K562 (cell line): ENCODE data around the gene HMCN2. TPM values are rescaled to one million over a fixed set of nuclear protein-coding genes. Genes with fewer than 3 reads are reported as not detected.
A peak's percentile ranks its signal among the peaks of the same experiment; 100 is the strongest.

Experiments
- ATAC-seq: fragments of 200-7000 bp; cut with Tn5 transposase; 3 replicates; pipeline ENCODE4 v1.9.1; 2020; ENCODE audit warnings: moderate library complexity
- BruUV-seq: library from RNA; stranded (reverse); fragments of 400-500 nt; replicated peaks from 2 replicates; lab custom pipeline; 2021; lab: Mats Ljungman, UMichigan
- CTCF ChIA-PET: fragments of 300-600 bp; formaldehyde crosslinking; extraction: SDS; loops from one replicate; lab custom pipeline; 2021; ENCODE audit warnings: low intra/inter-chr PET ratio; lab: Yijun Ruan, JAX
- POLR2A ChIA-PET: fragments of 300-600, 350-650 bp; sonication (Branson Sonifier 250); formaldehyde crosslinking; extraction: SDS; loops from one replicate; lab custom pipeline; 2021; ENCODE audit warnings: antibody characterized with exemption, inconsistent platforms; lab: Yijun Ruan, JAX
- DNase-seq, 4 experiments: peaks; one replicate each; pipeline versions ENCODE4 v3.0.0 to v3.0.0-alpha.2; 2011 to 2018; ENCODE audit warnings: low spot score in 3 of 4, mixed read lengths in 3 of 4; ENCODE audit errors: extremely low read depth in 1 of 4
- FAIRE-seq: peaks from 2 replicates; lab custom pipeline; 2011; peaks lifted over from hg19 to GRCh38; lab: Jason Lieb, UNC
- H2AFZ ChIP-seq: 2 replicates; pipeline ENCODE4 v1.6.0; 2011; ENCODE audit warnings: low read depth, low read length, control low read depth, inconsistent platforms
- H3K27ac ChIP-seq: fragments of 200-600 bp; 3 replicates; pipeline ENCODE4 v1.8.0; 2011; ENCODE audit warnings: low read depth, mild to moderate bottlenecking, control low read depth, inconsistent platforms, low read length, moderate library complexity, mixed read lengths; ENCODE audit errors: extremely low read depth
- H3K27me3 ChIP-seq, 2 experiments: fragments of 300-600 bp in 1 of 2; 2 replicates in 1 of 2; 3 replicates in 1 of 2; pipeline versions ENCODE4 v1.6.0 to v1.8.0; 2011; ENCODE audit warnings: inconsistent platforms in 2 of 2, low read length in 2 of 2, mild to moderate bottlenecking in 1 of 2, mixed read lengths in 1 of 2, moderate library complexity in 1 of 2; ENCODE audit not compliant: control insufficient read depth in 2 of 2, insufficient read depth in 2 of 2
- H3K36me3 ChIP-seq: fragments of 300-600 bp; 3 replicates; pipeline ENCODE4 v1.8.0; 2011; ENCODE audit warnings: mild to moderate bottlenecking, low read length, inconsistent platforms; ENCODE audit not compliant: control insufficient read depth, insufficient read depth
- H3K4me1 ChIP-seq, 2 experiments: fragments of 200-600 bp in 1 of 2; replicated peaks in 1 of 2; 2 replicates in 1 of 2; 3 replicates in 1 of 2; pipeline versions ENCODE4 v1.5.1 to v1.8.0; 2011; ENCODE audit warnings: inconsistent platforms in 2 of 2, low read length in 2 of 2, mild to moderate bottlenecking in 1 of 2, mixed read lengths in 1 of 2, moderate library complexity in 1 of 2; ENCODE audit not compliant: control insufficient read depth in 2 of 2, insufficient read depth in 2 of 2
- H3K4me2 ChIP-seq: 2 replicates; pipeline ENCODE4 v1.6.1; 2011; ENCODE audit warnings: low read length, control low read depth, inconsistent platforms, mixed read lengths; ENCODE audit not compliant: insufficient read depth
- H3K4me3 ChIP-seq: fragments of 200-600 bp; sonication (generic), shearing (Covaris generic); 2 replicates; pipeline ENCODE4 v1.5.1; 2016; ENCODE audit warnings: control low read depth, inconsistent platforms
- H3K79me2 ChIP-seq: fragments of 200-600 bp; 3 replicates; pipeline ENCODE4 v1.8.0; 2011; ENCODE audit warnings: low read length, inconsistent platforms; ENCODE audit not compliant: control insufficient read depth, insufficient read depth
- H3K9ac ChIP-seq, 2 experiments: 2 replicates each; pipeline versions ENCODE4 v1.6.0 to v1.6.1; 2011; ENCODE audit warnings: low read depth in 2 of 2, low read length in 2 of 2, control low read depth in 1 of 2, inconsistent platforms in 1 of 2, mild to moderate bottlenecking in 1 of 2, mixed read lengths in 1 of 2; ENCODE audit not compliant: insufficient read depth in 1 of 2
- H3K9me1 ChIP-seq: one replicate; pipeline ENCODE4 v1.6.0; 2011; ENCODE audit warnings: inconsistent platforms, mild to moderate bottlenecking, low read length, moderate library complexity; ENCODE audit not compliant: control insufficient read depth, insufficient read depth
- H3K9me3 ChIP-seq: replicated peaks from 2 replicates; pipeline ENCODE4 v1.5.1; 2011; ENCODE audit warnings: low read depth, low read length, inconsistent platforms; ENCODE audit not compliant: control insufficient read depth, insufficient read depth
- H4K20me1 ChIP-seq: replicated peaks from 2 replicates; pipeline ENCODE4 v1.6.1; 2011; ENCODE audit warnings: low read length, inconsistent platforms, mixed read lengths; ENCODE audit not compliant: control insufficient read depth, insufficient read depth
- HES1 ChIP-seq: fragments of 450-650 bp; IDR thresholded peaks from 2 replicates; pipeline ENCODE4 v1.6.1; 2016; ENCODE audit warnings: low read depth, mild to moderate bottlenecking, moderate library complexity
- SIN3A ChIP-seq, 2 experiments: fragments of 150-350 bp in 1 of 2; IDR thresholded peaks; 2 replicates each; pipeline ENCODE4 v1.6.1; 2011 to 2016; ENCODE audit warnings: borderline replicate concordance in 2 of 2, low read depth in 2 of 2, low read length in 2 of 2, mild to moderate bottlenecking in 2 of 2, moderate library complexity in 2 of 2; ENCODE audit not compliant: control insufficient read depth in 1 of 2
- USF1 ChIP-seq: sonication (generic); formaldehyde crosslinking; IDR thresholded peaks from 2 replicates; pipeline ENCODE4 v1.9.0; 2022; ENCODE audit warnings: mild to moderate bottlenecking, missing genetic modification reagents
- ZKSCAN1 ChIP-seq: fragments of 150-350 bp; IDR thresholded peaks from 2 replicates; pipeline ENCODE4 v1.6.1; 2016; ENCODE audit warnings: low read depth, low read length
- WGBS: fragments of 100-300 bp; shearing (Covaris generic); methylation state at CpG from one replicate; pipeline ENCODE4 v1.1.6; 2016; ENCODE audit warnings: low coverage, mixed read lengths; ENCODE audit not compliant: insufficient coverage; ENCODE audit errors: missing lambda C conversion rate; 5-methylcytosine and 5-hydroxymethylcytosine counted together
- in situ Hi-C: fragments of 300-500 bp; cut with MboI; formaldehyde crosslinking; loops from 4 replicates; pipeline ENCODE4 v1.15.0; 2018; ENCODE audit warnings: inconsistent platforms, mixed read lengths
- intact Hi-C: fragments of 100-400 bp; cut with micrococcal nuclease; formaldehyde crosslinking; loops from 2 replicates; pipeline ENCODE4 v1.14.2; 2022
- polyA plus RNA-seq, 8 experiments: library from polyadenylated mRNA; depleted of rRNA in 4 of 8; stranded (reverse) in 5 of 8; unstranded in 3 of 8; fragments of >200 nt; fragmentation: Nextera tagmentation in 2 of 8; fragmentation: Illumina TruSeq in 1 of 8; extraction: Ambion mirVana in 2 of 8; extraction: Trizol in 1 of 8; gene quantifications; 2 replicates each; pipeline versions ENCODE4 v1.2.1 to v1.2.3, GENCODE V29; 2011 to 2014; ENCODE audit warnings: inconsistent platforms in 1 of 8, missing spikeins in 1 of 8
- total RNA-seq, 7 experiments: library from RNA; depleted of rRNA in 6 of 7; stranded (reverse); fragments of >200 nt in 6 of 7; fragmentation: Illumina TruSeq in 2 of 7; extraction: Trizol in 2 of 7; gene quantifications; 2 replicates each; pipeline versions ENCODE4 v1.2.1 to v1.2.3, GENCODE V29; 2011 to 2021; ENCODE audit warnings: low replicate concordance in 1 of 7

Gene HMCN2
- total and polyA plus RNA-seq, 9 of the 15 experiments (the other 6 are each of a cell fraction or from before 2014, with no cell fraction given): 0.01 TPM; not detected in 8

- POLR2A ChIA-PET: interaction anchor here (1.0 kb wide), 1 partner anchor 9 kb away, joined by 5 read pairs; no protein-coding TSS in a partner anchor
- CTCF ChIA-PET: no interaction called here
These were observed 66.9 kb downstream of the HMCN2 start for GRCh38 chr9:130332384-130332926.

GRCh38 chr9:130333041-130333711 lies 67.6 kb downstream of the HMCN2 start:
- no peak overlapping the region for H3K4me2 ChIP-seq
- no peak overlapping the region for H3K27ac ChIP-seq
- no peaks in the 10 kb centered on the region for H3K79me2 ChIP-seq
- no TSS peak for BruUV-seq
- peaks cover 33 to 60% of the 10 kb centered on the region in 2 experiments for H3K27me3 ChIP-seq
- TF ChIP-seq HES1 (no peak), USF1 (CRISPR knock-in tag) (peak; percentile 13; the same call in 1 of the 2 replicates)
- FAIRE-seq: no peak
- H3K9me3 ChIP-seq: no peaks in the 10 kb centered on the region
- no peak for ATAC-seq
- H4K20me1 ChIP-seq: peaks cover 13% of the 10 kb centered on the region
- H2AFZ ChIP-seq: no peak overlapping the region
- intact Hi-C loops: no loop called here
- 2% methylated on average over 18 of the region's 19 CpGs for WGBS
- DNase-seq: no peak
- H3K9ac ChIP-seq: no peak overlapping the region; a peak in 1 of 4 replicates
- CTCF ChIA-PET: no interaction called here
- in situ Hi-C loops: loop anchor here (25.0 kb wide), 1 partner anchor 671 kb away; the partner anchor contains the start of gene PRRX2
- POLR2A ChIA-PET: no interaction called here
- peaks cover 2% of the 10 kb centered on the region for H3K9me1 ChIP-seq
- peaks cover 0 to 18% of the 10 kb centered on the region in 2 experiments; a peak in 2 of 5 replicates for H3K4me1 ChIP-seq
- no peaks in the 10 kb centered on the region for H3K36me3 ChIP-seq
- no peak overlapping the region for H3K4me3 ChIP-seq

More at GRCh38 chr9:130332384-130332926, 66.9 kb downstream of the HMCN2 start:
- H3K4me1 ChIP-seq: peaks cover 0 to 21% of the 10 kb centered on the region in 2 experiments; a peak in 2 of 5 replicates
- FAIRE-seq: no peak
- peak overlapping the region in 1 of 2 experiments; percentile 9; a peak in 1 of 4 replicates for H3K9ac ChIP-seq
- in situ Hi-C loops (loop anchor here (25.0 kb wide), 1 partner anchor 670 kb away; the partner anchor contains the start of gene PRRX2), intact Hi-C loops (no loop called here)
- TF ChIP-seq SIN3A (IDR thresholded peaks at IDR 0.05; ENCODE audit: borderline replicate concordance in 2 of 2, control insufficient read depth in 1 of 2, low read depth in 2 of 2, low read length in 2 of 2): no peak
- TF ChIP-seq ZKSCAN1: peak; percentile 68; the same call in 1 of the 2 replicates
- no peaks in the 10 kb centered on the region for H3K79me2 ChIP-seq
- no peak for ATAC-seq
- DNase-seq: no peak
- H3K9me1 ChIP-seq: peaks cover 2% of the 10 kb centered on the region
- no peak overlapping the region for H3K27ac ChIP-seq
- no peak overlapping the region for H3K4me2 ChIP-seq
- no peak overlapping the region for H3K4me3 ChIP-seq
- BruUV-seq: no TSS peak
- peaks cover 13% of the 10 kb centered on the region for H4K20me1 ChIP-seq
- no peak overlapping the region for H2AFZ ChIP-seq
- 8% methylated on average over 25 of the region's 26 CpGs for WGBS
- H3K9me3 ChIP-seq: no peaks in the 10 kb centered on the region
- H3K36me3 ChIP-seq: no peaks in the 10 kb centered on the region
- H3K27me3 ChIP-seq: peaks cover 35 to 68% of the 10 kb centered on the region in 2 experiments
